ENCODE data around the gene MNT.

Gene MNT

GRCh38 chr17:2366747-2367494 lies 33.9 kb downstream of the MNT start:
- no peak for DNase-seq (ENCODE audit: low read depth)
- H3K4me3 ChIP-seq (ENCODE audit: low read depth, low read length) = no peak overlapping the region
- TF ChIP-seq MYC (IDR thresholded peaks at IDR 0.05; ENCODE audit: low read depth, low read length) = no peak
- no peak for TF ChIP-seq MAX (IDR thresholded peaks at IDR 0.05; ENCODE audit: low read depth, low read length)
- no peak for TF ChIP-seq POLR2A (IDR thresholded peaks at IDR 0.05; ENCODE audit: extremely low read depth, insufficient read length)
- no peak for TF ChIP-seq CTCF (IDR thresholded peaks at IDR 0.05; ENCODE audit: low read depth, low read length)

GRCh38 chr17:2365132-2365531 lies 35.7 kb downstream of the MNT start:
- TF ChIP-seq MAX (IDR thresholded peaks at IDR 0.05; ENCODE audit: low read depth, low read length) (no peak), POLR2A (IDR thresholded peaks at IDR 0.05; ENCODE audit: extremely low read depth, insufficient read length) (no peak), MYC (IDR thresholded peaks at IDR 0.05; ENCODE audit: low read depth, low read length) (no peak), CTCF (IDR thresholded peaks at IDR 0.05; ENCODE audit: low read depth, low read length) (no peak)
- H3K4me3 ChIP-seq (ENCODE audit: low read depth, low read length) = no peak overlapping the region
- no peak for DNase-seq (ENCODE audit: low read depth)

GRCh38 chr17:2364763-2365116 lies 36.1 kb downstream of the MNT start:
- no peak for DNase-seq (ENCODE audit: low read depth)
- TF ChIP-seq CTCF (IDR thresholded peaks at IDR 0.05; ENCODE audit: low read depth, low read length) (no peak), MAX (IDR thresholded peaks at IDR 0.05; ENCODE audit: low read depth, low read length) (no peak), POLR2A (IDR thresholded peaks at IDR 0.05; ENCODE audit: extremely low read depth, insufficient read length) (no peak), MYC (IDR thresholded peaks at IDR 0.05; ENCODE audit: low read depth, low read length) (no peak)
- no peak overlapping the region for H3K4me3 ChIP-seq (ENCODE audit: low read depth, low read length)

GRCh38 chr17:2363851-2364762 lies 36.8 kb downstream of the MNT start:
- no peak for DNase-seq (ENCODE audit: low read depth)
- no peak for TF ChIP-seq CTCF (IDR thresholded peaks at IDR 0.05; ENCODE audit: low read depth, low read length)
- TF ChIP-seq MAX (IDR thresholded peaks at IDR 0.05; ENCODE audit: low read depth, low read length) = no peak
- TF ChIP-seq MYC (IDR thresholded peaks at IDR 0.05; ENCODE audit: low read depth, low read length) = no peak
- no peak for TF ChIP-seq POLR2A (IDR thresholded peaks at IDR 0.05; ENCODE audit: extremely low read depth, insufficient read length)
- H3K4me3 ChIP-seq (ENCODE audit: low read depth, low read length) = no peak overlapping the region

GRCh38 chr17:2363318-2363717 lies 37.5 kb downstream of the MNT start:
- no peak for DNase-seq (ENCODE audit: low read depth)
- no peak overlapping the region for H3K4me3 ChIP-seq (ENCODE audit: low read depth, low read length)
- no peak for TF ChIP-seq CTCF (IDR thresholded peaks at IDR 0.05; ENCODE audit: low read depth, low read length)
- no peak for TF ChIP-seq MYC (IDR thresholded peaks at IDR 0.05; ENCODE audit: low read depth, low read length)
- no peak for TF ChIP-seq POLR2A (IDR thresholded peaks at IDR 0.05; ENCODE audit: extremely low read depth, insufficient read length)

Data from NB4 (cell line).